Stimulated activated naive B cell treated with anti-CD40 and anti-IgM and Interleukin-4, amounts not matched to agents 10 μg/mL and 1 μg/mL and 100 μg/mL, for 72 hours (primary cell): ENCODE results near the gene CHID1.

ENCODE experiments used
- ATAC-seq, 2 donors: fragments of 150-1000 bp; cut with Tn5 transposase; replicated peaks; 2 replicates each; pipeline ENCODE4 v1.10.0; 2021; ENCODE audit warnings: moderate library complexity in 1 of 2
- DNase-seq: peaks from one replicate; pipeline ENCODE4 v3.0.0; 2021
- H3K27ac Mint-ChIP-seq: one replicate; pipeline ENCODE4 v1.8.0; 2022; ENCODE audit warnings: mild to moderate bottlenecking, mixed read lengths
- H3K27me3 Mint-ChIP-seq, 2 donors: one replicate each; pipeline ENCODE4 v1.8.0; 2022; ENCODE audit warnings: mixed read lengths in 2 of 2
- H3K36me3 Mint-ChIP-seq, 2 donors: one replicate each; pipeline ENCODE4 v1.8.0; 2022; ENCODE audit warnings: mixed read lengths in 2 of 2, mild to moderate bottlenecking in 1 of 2
- H3K4me1 Mint-ChIP-seq, 2 donors: one replicate each; pipeline ENCODE4 v1.8.0; 2022; ENCODE audit warnings: mixed read lengths in 2 of 2, mild to moderate bottlenecking in 1 of 2
- H3K4me3 Mint-ChIP-seq, 2 donors: one replicate each; pipeline ENCODE4 v1.8.0; 2022; ENCODE audit warnings: mild to moderate bottlenecking in 2 of 2, mixed read lengths in 2 of 2, moderate library complexity in 1 of 2
- H3K9me3 Mint-ChIP-seq, 2 donors: one replicate each; pipeline ENCODE4 v1.8.0; 2022; ENCODE audit warnings: mixed read lengths in 2 of 2, mild to moderate bottlenecking in 1 of 2

CHID1 gene

GRCh38 chr11:864898-865297 lies 45.7 kb downstream of the CHID1 start:
- Mint-ChIP-seq H3K4me1 (no peaks in the 10 kb centered on the region), H3K4me3 (no peak overlapping the region), H3K27me3 (no peaks in the 10 kb centered on the region), H3K27ac (no peak overlapping the region), H3K36me3 (peaks cover 7 to 8% of the 10 kb centered on the region in 2 donors), H3K9me3 (no peaks in the 10 kb centered on the region)
- DNase-seq, result no peak
- no peak for ATAC-seq

DNA sequence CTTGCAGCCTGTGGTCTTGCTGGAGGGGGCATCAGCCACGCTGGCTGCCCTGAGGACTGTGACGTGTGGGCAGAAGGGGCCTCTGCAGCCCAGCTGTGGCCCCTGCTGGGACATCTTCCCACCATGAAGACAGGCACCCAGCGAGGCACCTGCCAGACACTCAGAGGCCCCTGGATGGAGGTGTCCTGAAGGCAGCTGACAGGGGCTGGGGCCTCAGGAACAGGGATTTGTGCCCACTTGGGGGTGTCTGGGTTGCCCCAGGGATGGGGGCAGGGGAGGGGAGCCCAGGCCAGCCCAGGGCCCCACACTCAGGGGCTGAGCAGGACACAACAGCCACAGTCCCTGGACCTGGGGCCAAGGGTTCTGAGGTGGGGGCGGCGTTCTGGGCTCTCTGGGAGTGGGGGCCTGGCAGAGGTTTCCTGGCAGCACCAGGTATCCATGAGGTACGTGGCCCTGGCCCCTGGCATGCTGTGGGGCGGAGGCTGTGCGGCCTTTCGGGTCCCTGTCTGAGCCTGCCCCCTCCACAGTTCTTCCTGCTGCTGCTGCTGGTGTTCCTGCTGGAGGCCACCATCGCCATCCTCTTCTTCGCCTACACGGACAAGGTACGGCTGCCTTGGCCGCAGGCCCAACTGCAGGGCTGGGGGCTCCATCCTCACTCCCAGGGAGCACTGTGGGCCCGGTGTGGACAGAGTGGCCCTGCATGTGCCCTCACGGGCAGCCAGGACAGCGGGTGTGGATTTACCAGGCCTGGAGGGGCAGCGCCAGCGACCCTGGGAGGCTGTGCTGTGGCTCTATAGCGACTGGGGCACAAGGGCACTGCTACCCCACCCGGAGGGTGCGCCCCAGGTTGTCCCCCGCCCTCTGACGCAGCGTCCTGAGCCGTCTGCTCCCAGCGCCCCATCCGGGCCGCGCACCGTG lies 46.4 kb downstream of the CHID1 start:
- H3K36me3 Mint-ChIP-seq, result peaks cover 7 to 8% of the 10 kb centered on the region in 2 donors
- H3K4me3 Mint-ChIP-seq, result no peak overlapping the region
- peak overlapping the region; percentile 73 for H3K27ac Mint-ChIP-seq

GRCh38 chr11:863023-863909 lies 47.3 kb downstream of the CHID1 start:
- no peak for ATAC-seq
- peaks cover 0 to 3% of the 10 kb centered on the region in 2 donors for H3K4me1 Mint-ChIP-seq
- no peak for DNase-seq
- H3K27ac Mint-ChIP-seq, result peak overlapping the region; percentile 73
- H3K9me3 Mint-ChIP-seq, result no peaks in the 10 kb centered on the region
- no peak overlapping the region for H3K4me3 Mint-ChIP-seq
- H3K36me3 Mint-ChIP-seq, result peaks cover 3 to 6% of the 10 kb centered on the region in 2 donors
- H3K27me3 Mint-ChIP-seq, result no peaks in the 10 kb centered on the region

More for the DNA sequence above, 46.4 kb downstream of the CHID1 start:
- peaks cover 0 to 3% of the 10 kb centered on the region in 2 donors for H3K4me1 Mint-ChIP-seq
- no peaks in the 10 kb centered on the region for H3K9me3 Mint-ChIP-seq
- ATAC-seq (no peak), DNase-seq (no peak)
- no peaks in the 10 kb centered on the region for H3K27me3 Mint-ChIP-seq

DNA sequence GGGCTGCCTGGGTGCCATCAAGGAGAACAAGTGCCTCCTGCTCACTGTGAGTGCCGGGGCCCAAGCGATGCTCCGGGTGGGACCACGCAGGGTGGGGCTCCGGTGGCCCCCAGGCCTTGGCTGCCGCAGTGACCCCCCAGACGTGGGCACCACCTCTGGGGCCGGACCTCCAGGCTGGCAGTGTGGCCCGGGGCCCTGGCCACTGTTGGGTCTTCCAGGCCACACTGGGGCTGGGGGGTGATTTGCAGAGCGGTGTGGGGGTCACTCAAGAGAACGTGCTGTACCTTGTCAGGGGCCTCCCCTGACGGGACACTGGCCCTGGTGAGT lies 48.0 kb downstream of the CHID1 start:
- Mint-ChIP-seq H3K27ac (no peak overlapping the region), H3K9me3 (no peaks in the 10 kb centered on the region), H3K27me3 (no peaks in the 10 kb centered on the region), H3K36me3 (peaks cover 2 to 3% of the 10 kb centered on the region in 2 donors), H3K4me3 (no peak overlapping the region), H3K4me1 (peaks cover 0 to 3% of the 10 kb centered on the region in 2 donors)
- DNase-seq (no peak), ATAC-seq (no peak)

DNA sequence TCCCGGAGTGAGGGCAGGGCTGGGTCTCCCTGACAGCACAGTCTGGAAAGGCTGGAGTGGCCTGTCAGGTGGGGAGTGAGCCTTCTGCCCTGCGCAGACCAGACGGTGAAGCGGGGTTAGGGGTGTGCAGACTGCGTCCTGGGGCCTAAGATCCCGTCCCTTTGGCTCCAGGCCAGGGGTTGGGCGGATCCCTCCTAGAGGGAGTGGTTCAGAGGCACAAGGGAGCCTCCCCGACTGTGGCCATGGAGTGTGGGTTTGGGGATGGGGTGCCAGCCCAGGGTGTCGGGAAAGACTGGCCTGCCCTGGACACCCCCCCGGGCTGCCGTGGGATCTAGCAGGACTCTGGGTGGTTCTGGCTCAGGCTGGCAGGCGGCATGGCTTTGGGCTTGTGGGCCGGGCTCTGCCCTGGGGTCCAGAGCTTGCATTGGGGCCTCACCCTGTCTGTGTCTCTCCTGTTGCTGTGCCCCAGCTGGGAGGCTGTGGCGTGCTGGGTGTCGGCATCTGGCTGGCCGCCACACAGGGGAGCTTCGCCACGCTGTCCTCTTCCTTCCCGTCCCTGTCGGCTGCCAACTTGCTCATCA lies 48.4 kb downstream of the CHID1 start:
- Mint-ChIP-seq H3K4me3 (no peak overlapping the region), H3K4me1 (peaks cover 0 to 3% of the 10 kb centered on the region in 2 donors), H3K27ac (peak overlapping the region; percentile 39), H3K27me3 (no peaks in the 10 kb centered on the region), H3K9me3 (no peaks in the 10 kb centered on the region), H3K36me3 (peaks cover 2 to 3% of the 10 kb centered on the region in 2 donors)
- no peak for DNase-seq
- ATAC-seq, result no peak

DNA sequence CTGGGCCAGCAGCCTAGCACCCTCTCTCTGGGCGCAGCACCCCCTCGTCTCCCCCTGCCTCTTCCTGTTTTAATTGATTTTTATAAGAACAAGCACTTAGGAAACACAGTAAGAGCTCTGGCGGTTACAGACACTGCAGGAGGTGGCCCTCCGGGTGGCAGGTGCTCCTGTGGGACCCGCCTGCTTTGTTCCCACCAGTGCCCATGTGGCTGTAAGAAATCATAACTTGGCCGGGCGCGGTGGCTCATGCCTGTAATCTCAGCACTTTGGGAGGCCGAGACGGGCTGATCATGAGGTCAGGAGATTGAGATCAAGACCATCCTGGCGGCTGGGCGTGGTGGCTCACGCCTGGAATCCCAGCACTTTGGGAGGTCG lies 49.5 kb downstream of the CHID1 start:
- Mint-ChIP-seq H3K36me3 (peaks cover 0 to 3% of the 10 kb centered on the region in 2 donors), H3K4me3 (no peak overlapping the region), H3K27ac (peak overlapping the region; percentile 14), H3K27me3 (no peaks in the 10 kb centered on the region), H3K4me1 (peaks cover 0 to 7% of the 10 kb centered on the region in 2 donors), H3K9me3 (no peaks in the 10 kb centered on the region)
- no peak for DNase-seq
- no peak for ATAC-seq

DNA sequence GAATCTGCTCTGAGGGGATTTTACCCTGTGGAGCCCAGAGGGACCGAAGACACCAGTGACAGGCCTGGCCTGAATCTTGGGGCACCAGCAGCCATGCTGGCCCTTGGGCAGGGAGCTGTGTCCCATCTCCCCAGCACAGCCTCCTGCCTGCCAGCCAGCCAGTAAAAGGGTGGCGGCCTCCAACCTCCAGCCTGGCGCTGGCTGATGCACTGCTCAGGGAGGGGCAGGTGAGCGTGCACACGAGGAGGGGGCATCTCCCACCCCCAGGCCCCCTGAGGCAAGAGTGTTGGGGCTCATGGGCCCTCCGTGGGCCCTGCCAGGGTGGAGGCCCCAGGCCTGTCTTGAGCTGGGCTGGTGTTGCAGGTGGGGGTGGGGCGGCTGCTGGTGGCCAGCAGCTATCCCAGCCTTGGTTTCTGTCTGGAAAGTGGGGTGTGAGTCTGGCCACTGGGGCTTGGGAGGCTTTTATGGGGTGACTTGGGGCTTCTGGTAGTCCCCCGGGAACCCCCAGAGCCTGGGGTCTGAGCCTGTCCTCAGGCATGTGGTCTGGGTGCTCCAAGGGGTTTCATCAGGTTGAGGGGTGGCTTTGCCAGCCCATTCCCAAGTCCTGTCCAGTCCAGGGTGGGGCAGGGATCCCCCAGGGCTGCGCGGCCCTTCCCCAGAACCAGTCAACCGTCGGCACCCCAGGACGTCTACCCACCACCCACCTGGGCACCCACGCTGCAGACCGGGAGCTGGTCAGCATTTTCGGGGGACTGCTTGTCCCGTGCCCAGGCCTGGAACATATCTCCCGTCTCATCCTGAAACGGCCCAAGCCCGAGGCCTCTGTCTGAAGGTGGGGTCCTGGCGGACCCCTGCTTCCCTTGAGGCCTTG lies 50.1 kb downstream of the CHID1 start:
- no peaks in the 10 kb centered on the region for H3K9me3 Mint-ChIP-seq
- peaks cover 0 to 7% of the 10 kb centered on the region in 2 donors for H3K4me1 Mint-ChIP-seq
- H3K36me3 Mint-ChIP-seq, result no peaks in the 10 kb centered on the region
- no peaks in the 10 kb centered on the region for H3K27me3 Mint-ChIP-seq
- H3K4me3 Mint-ChIP-seq, result no peak overlapping the region
- ATAC-seq (no peak), DNase-seq (no peak)
- peak overlapping the region; percentile 44 for H3K27ac Mint-ChIP-seq

GRCh38 chr11:859394-860131 lies 51.0 kb downstream of the CHID1 start:
- no peak for ATAC-seq
- Mint-ChIP-seq H3K36me3 (no peaks in the 10 kb centered on the region), H3K9me3 (no peaks in the 10 kb centered on the region), H3K27ac (peak overlapping the region; percentile 44), H3K4me3 (no peak overlapping the region), H3K4me1 (peaks cover 0 to 7% of the 10 kb centered on the region in 2 donors), H3K27me3 (no peaks in the 10 kb centered on the region)
- DNase-seq, result no peak

GRCh38 chr11:858762-859339 lies 51.8 kb downstream of the CHID1 start:
- no peaks in the 10 kb centered on the region for H3K27me3 Mint-ChIP-seq
- ATAC-seq (no peak), DNase-seq (no peak)
- H3K4me1 Mint-ChIP-seq, result peaks cover 0 to 7% of the 10 kb centered on the region in 2 donors
- H3K27ac Mint-ChIP-seq, result peak overlapping the region; percentile 51
- H3K36me3 Mint-ChIP-seq, result no peaks in the 10 kb centered on the region
- no peaks in the 10 kb centered on the region for H3K9me3 Mint-ChIP-seq
- no peak overlapping the region for H3K4me3 Mint-ChIP-seq

GRCh38 chr11:858053-858761 lies 52.4 kb downstream of the CHID1 start:
- no peaks in the 10 kb centered on the region for H3K27me3 Mint-ChIP-seq
- H3K4me1 Mint-ChIP-seq, result peaks cover 0 to 7% of the 10 kb centered on the region in 2 donors
- ATAC-seq, result no peak

DNA sequence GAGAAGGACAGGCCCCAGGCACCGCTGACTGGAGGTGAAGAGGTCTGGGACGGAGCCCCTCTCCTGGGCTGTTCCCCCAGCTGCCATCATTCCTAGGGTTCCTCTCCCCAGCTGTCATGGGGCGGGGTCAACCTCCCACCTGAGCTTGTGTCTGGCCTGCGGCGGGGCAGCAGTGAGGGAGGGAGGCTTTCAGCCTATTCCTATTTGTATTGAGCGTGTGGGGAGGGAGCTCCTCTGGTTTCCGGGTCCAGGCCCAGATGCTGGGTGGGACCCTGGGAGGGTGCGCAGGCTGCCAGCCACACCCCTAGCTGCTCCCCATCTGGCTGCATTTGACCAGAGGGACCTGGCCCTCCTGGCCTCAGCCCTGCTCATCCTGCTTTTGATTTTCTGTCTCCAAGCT lies 54.2 kb downstream of the CHID1 start:
- Mint-ChIP-seq H3K27me3 (peaks cover 0 to 2% of the 10 kb centered on the region in 2 donors), H3K4me1 (peaks cover 0 to 7% of the 10 kb centered on the region in 2 donors), H3K4me3 (no peak overlapping the region), H3K9me3 (no peaks in the 10 kb centered on the region), H3K27ac (no peak overlapping the region), H3K36me3 (no peaks in the 10 kb centered on the region)
- ATAC-seq (no peak), DNase-seq (no peak)

More at GRCh38 chr11:858053-858761, 52.4 kb downstream of the CHID1 start:
- Mint-ChIP-seq H3K4me3 (no peak overlapping the region), H3K36me3 (no peaks in the 10 kb centered on the region), H3K9me3 (no peaks in the 10 kb centered on the region), H3K27ac (peak overlapping the region; percentile 56)
- DNase-seq, result no peak

DNA sequence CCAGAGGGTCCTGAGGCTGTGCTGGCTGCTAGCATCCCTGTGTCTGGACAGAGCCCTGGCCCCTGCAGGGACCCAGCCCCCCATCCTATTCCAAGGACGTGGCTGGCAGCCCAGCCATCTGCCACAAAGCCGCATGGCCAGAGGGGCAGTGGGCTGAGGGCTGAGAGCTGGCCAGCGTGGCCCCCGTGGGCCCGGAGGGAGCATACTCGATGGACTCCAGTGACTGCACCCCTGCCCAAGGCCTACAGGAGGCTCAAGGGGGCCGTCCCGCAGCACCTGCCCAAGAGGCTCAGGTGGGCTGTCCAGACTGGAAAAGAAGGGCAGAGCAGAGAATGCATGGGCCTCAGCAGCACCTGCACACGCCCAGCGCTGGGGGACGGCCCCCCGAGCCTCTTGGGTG lies 54.8 kb downstream of the CHID1 start:
- ATAC-seq (no peak), DNase-seq (no peak)
- Mint-ChIP-seq H3K9me3 (no peaks in the 10 kb centered on the region), H3K4me3 (no peak overlapping the region), H3K4me1 (peaks cover 0 to 7% of the 10 kb centered on the region in 2 donors), H3K27me3 (peaks cover 0 to 8% of the 10 kb centered on the region in 2 donors), H3K27ac (no peak overlapping the region), H3K36me3 (no peaks in the 10 kb centered on the region)
